C4-2B (cell line): Measurements from ENCODE around the gene AGBL4.

Experiments
- H3K27ac ChIP-seq: fragments of 450-650 bp; 2 replicates; pipeline ENCODE4 v1.5.1; 2017
- CTCF ChIP-seq: fragments of 450-650 bp; conservative IDR thresholded peaks from 2 replicates; pipeline ENCODE4 v1.5.1; 2017; ENCODE audit warnings: mild to moderate bottlenecking
- ZFX ChIP-seq: fragments of 450-650 bp; IDR thresholded peaks from 2 replicates; pipeline ENCODE4 v1.6.1; 2017

AGBL4 gene

GRCh38 chr1:48864913-48865312, 1158.8 kb downstream of the AGBL4 start:
- no peak overlapping the region for H3K27ac ChIP-seq
- no peak for TF ChIP-seq ZFX
- no peak for TF ChIP-seq CTCF

GRCh38 chr1:48859456-48859855, 1164.3 kb downstream of the AGBL4 start:
- TF ChIP-seq CTCF (no peak), ZFX (no peak)
- no peak overlapping the region for H3K27ac ChIP-seq

- TF ChIP-seq ZFX (no peak), CTCF (no peak)
These were observed 1165.4 kb downstream of the AGBL4 start for GRCh38 chr1:48858200-48858920.

GRCh38 chr1:48853006-48853405, 1170.7 kb downstream of the AGBL4 start:
- H3K27ac ChIP-seq, result no peak overlapping the region
- no peak for TF ChIP-seq CTCF
- no peak for TF ChIP-seq ZFX

More at GRCh38 chr1:48858200-48858920, 1165.4 kb downstream of the AGBL4 start:
- H3K27ac ChIP-seq, result no peak overlapping the region

- TF ChIP-seq ZFX (no peak), CTCF (no peak)
- no peak overlapping the region for H3K27ac ChIP-seq
These were observed 1172.1 kb downstream of the AGBL4 start for GRCh38 chr1:48851638-48852037.

GRCh38 chr1:48848035-48848434, 1175.7 kb downstream of the AGBL4 start:
- H3K27ac ChIP-seq, result no peak overlapping the region
- TF ChIP-seq CTCF (no peak), ZFX (no peak)

- H3K27ac ChIP-seq, result no peak overlapping the region
- TF ChIP-seq ZFX (no peak), CTCF (no peak)
These were observed 1177.3 kb downstream of the AGBL4 start for GRCh38 chr1:48846441-48846840.
